NB4 (cell line): ENCODE results near the gene SPAG8.
A peak's percentile ranks its signal among the peaks of the same experiment; 100 is the strongest.

Source experiments
- DNase-seq: peaks from one replicate; pipeline ENCODE4 v3.0.0; 2010; ENCODE audit warnings: low read depth
- H3K4me3 ChIP-seq: one replicate; pipeline ENCODE4 v1.5.1; 2011; ENCODE audit warnings: mild to moderate bottlenecking, low read depth, low read length, moderate library complexity
- MYC ChIP-seq: IDR thresholded peaks from 2 replicates; pipeline ENCODE4 v1.6.1; 2011; ENCODE audit warnings: low read depth, low read length
- POLR2A ChIP-seq: IDR thresholded peaks from 2 replicates; pipeline ENCODE4 v1.6.1; 2011; ENCODE audit warnings: mild to moderate bottlenecking; ENCODE audit not compliant: insufficient read length; ENCODE audit errors: extremely low read depth
- TF ChIP-seq, protein P1 (sequence below): IDR thresholded peaks from 2 replicates; pipeline ENCODE4 v1.6.1; 2011; ENCODE audit warnings: low read depth, low read length
- TF ChIP-seq, protein P2 (sequence below): IDR thresholded peaks from one replicate; pipeline ENCODE4 v1.5.1; 2012; ENCODE audit warnings: low read depth, low read length

Gene SPAG8

DNA sequence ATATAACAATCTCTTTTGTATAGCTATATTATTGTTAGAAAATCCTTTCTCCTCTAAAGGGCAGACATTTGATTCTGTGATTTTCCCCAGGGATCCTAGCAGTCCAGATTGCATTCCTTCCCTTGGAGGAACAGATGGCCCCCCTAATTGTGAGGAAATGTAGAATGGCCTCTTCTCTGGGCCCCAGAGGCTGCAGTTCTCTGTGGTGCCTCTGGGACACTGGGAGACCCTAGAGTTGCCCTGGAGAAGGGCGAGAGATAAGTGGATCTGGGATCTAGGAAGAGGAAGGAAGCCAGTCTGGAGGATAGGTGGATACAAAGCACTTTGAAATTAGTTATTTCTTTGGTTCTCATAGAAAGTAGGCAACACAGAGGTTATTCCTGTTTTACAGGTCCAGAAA lies 4.6 kb upstream of the SPAG8 start:
- H3K4me3 ChIP-seq = no peak overlapping the region
- TF ChIP-seq POLR2A = no peak
- no peak for TF ChIP-seq MYC
- TF ChIP-seq, protein P1, sequence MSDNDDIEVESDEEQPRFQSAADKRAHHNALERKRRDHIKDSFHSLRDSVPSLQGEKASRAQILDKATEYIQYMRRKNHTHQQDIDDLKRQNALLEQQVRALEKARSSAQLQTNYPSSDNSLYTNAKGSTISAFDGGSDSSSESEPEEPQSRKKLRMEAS = no peak
- TF ChIP-seq, protein P2, sequence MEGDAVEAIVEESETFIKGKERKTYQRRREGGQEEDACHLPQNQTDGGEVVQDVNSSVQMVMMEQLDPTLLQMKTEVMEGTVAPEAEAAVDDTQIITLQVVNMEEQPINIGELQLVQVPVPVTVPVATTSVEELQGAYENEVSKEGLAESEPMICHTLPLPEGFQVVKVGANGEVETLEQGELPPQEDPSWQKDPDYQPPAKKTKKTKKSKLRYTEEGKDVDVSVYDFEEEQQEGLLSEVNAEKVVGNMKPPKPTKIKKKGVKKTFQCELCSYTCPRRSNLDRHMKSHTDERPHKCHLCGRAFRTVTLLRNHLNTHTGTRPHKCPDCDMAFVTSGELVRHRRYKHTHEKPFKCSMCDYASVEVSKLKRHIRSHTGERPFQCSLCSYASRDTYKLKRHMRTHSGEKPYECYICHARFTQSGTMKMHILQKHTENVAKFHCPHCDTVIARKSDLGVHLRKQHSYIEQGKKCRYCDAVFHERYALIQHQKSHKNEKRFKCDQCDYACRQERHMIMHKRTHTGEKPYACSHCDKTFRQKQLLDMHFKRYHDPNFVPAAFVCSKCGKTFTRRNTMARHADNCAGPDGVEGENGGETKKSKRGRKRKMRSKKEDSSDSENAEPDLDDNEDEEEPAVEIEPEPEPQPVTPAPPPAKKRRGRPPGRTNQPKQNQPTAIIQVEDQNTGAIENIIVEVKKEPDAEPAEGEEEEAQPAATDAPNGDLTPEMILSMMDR = no peak
- DNase-seq = no peak

DNA sequence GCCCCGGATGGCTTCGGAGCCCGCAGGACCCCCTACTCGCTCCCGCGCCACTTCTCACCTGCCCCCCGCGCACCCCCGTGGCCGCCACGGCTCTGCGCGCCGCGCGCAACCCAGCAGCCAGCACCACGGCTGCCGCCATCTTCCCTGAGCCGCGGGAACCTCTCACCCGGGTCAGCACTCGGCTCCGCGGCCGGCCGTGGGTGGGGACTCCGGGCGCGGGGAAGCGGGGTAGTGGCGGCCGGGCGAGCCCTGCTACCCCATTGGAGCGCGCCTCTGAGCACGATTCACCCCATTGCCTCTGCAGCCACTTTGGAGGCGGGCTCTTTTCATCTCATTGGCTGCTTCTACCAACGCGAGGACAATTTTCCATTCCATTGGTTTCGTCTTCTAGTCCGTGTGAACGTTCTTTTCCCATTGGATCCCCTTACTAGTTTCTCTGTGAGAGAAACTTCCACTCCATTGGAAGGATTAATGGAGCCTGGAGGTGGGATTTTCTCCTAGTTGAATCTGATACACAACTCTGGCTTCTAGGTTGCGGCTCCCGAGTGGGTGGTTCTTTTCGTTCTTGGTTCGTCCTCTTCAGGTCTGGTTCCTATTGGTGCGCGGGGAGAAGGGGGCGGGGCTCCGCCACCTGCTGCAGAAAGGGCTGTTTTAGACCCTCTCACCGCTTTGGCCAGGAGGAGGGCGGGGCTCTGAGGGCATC lies 2.9 kb upstream of the SPAG8 start, which contains the start of gene HINT2:
HINT2 (minus strand) TSS at position 202 of the 703 bp plus-strand sequence; CDS start at position 139, 63 bp downstream.
- H3K4me3 ChIP-seq = peak within 1 kb of the TSS; percentile 72
- TF ChIP-seq, protein P2 = no peak
- peak; percentile 55 for TF ChIP-seq POLR2A
- TF ChIP-seq, protein P1 = no peak
- DNase-seq = peak; percentile 94

DNA sequence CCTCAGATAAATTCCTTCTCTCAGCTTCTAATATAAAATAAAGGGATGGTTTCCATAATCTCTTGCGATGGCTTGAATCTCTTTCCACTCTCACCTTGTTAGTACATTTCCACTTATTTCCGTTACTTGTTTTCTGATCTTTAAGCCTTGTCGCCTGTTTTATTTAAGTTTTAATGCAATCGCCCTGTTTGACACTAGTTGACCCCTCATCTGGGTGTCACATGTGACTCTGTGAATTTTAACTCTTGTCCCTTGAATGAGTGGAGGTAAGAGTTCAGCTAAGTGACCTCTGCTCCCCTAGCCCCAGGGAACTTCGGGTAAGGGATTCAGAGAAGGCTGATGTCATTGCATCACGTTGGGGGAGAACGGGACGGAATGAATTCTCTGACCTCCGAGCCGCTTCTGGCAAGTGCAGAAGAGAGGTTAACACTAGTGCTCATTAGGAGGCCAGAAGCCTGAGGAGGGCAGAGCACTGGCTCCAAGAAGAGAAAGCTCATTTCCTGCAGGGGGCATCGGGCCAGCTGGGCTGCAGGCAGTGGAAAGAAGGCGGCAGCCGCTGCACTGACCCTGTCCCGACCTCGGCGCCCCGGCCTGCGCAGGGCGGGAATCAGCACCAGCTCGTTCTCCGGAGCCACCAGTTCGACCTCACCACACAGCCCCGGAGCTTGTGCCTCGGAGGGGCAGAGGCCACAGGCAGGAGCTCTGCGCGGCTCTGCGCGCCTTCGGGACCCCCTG lies 2.2 kb upstream of the SPAG8 start:
- no peak for TF ChIP-seq MYC
- TF ChIP-seq, protein P2 = no peak
- no peak for TF ChIP-seq POLR2A
- TF ChIP-seq, protein P1 = no peak
- DNase-seq = peak; percentile 72
- H3K4me3 ChIP-seq = peak overlapping the region; percentile 67

DNA sequence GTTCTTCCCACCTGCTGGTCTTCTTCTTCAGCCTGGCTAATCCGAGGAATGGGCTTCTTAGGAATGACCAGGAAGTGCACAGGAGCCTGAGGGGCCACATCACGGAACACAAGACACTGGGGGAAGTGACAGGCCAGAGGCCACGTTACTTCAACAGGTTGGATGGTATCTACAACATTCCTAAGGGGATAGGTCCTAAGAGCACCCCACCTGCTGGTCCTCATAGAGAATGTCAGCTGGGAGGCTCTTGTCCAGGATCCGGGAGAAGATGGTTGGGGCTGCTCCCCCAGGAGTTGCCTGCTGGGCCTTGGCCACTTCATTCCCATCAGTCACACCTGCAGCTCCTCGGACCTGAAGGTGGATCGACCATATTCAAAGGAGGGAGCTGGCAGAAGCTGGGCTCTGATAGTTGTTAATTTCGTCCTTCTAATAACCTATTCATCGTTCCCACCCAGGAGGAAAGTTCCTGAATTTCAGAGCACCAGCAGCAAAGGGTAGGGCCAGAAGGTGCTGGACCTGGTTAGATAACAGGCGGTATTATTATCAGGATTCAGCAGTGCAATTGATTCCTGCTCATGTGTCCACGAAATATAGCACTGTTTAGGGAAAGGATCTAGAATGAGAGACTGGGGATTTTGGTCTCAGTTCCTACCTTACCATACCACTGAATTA lies 1.5 kb upstream of the SPAG8 start:
- TF ChIP-seq, protein P1 = no peak
- TF ChIP-seq POLR2A (no peak), MYC (no peak)
- TF ChIP-seq, protein P2 = no peak
- DNase-seq = peak; percentile 21
- H3K4me3 ChIP-seq = peak overlapping the region; percentile 67

DNA sequence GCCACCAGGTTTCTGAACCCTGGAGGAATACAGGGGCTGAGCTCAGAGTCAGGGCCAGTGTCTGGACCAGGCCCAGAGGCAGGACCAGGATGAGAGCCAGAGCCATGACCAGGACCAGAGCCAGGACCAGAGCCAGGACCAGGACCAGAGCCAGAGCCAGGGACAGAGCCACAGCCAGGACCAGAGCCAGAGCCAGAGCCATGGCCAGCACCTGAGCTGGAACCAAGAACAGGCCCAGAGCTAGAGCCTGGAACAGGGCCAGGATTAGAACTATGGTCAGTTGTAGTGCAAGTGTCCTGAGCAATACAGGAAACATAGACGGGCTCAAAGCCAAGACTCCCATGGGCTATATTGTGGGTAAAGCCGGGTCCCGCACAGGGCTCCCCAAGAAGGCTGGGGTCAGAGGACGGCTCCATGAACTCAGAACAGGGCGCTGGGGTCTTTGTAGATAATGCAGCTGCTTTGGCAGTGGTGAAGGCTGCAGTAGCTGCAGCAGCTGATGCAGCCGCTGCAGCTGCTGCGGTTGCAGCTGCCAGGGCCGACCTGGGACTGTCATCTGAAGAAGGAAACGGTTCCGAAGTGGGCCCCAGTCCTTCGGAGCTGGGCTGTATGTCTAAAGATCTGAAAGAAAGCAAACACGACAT lies 559 bp downstream of the SPAG8 start:
- no peak for DNase-seq
- H3K4me3 ChIP-seq = peak overlapping the region; percentile 56
- no peak for TF ChIP-seq POLR2A
- no peak for TF ChIP-seq MYC
- TF ChIP-seq, protein P1 = no peak
- TF ChIP-seq, protein P2 = no peak
